K562 (cell line): ENCODE measurements around the gene FCRL6. TPM values are rescaled to one million over a fixed set of nuclear protein-coding genes. Genes with fewer than 3 reads are reported as not detected.

Experiments used
- ARID2 ChIP-seq: fragments of 450-650 bp; IDR thresholded peaks from 2 replicates; pipeline ENCODE4 v1.6.1; 2017; ENCODE audit warnings: antibody characterized with exemption, mild to moderate bottlenecking
- ATF7 ChIP-seq: fragments of 450-650 bp; IDR thresholded peaks from 2 replicates; pipeline ENCODE4 v1.7.1; 2014; ENCODE audit warnings: mild to moderate bottlenecking, moderate library complexity
- EP300 ChIP-seq: IDR thresholded peaks from 2 replicates; pipeline ENCODE4 v1.6.1; 2012; ENCODE audit warnings: low read length, improper control_type of control experiment
- MEF2A ChIP-seq: IDR thresholded peaks from 2 replicates; pipeline ENCODE4 v1.6.1; 2011; ENCODE audit warnings: low read depth, mild to moderate bottlenecking, low read length, moderate library complexity; ENCODE audit not compliant: control insufficient read depth
- PRPF4 ChIP-seq: fragments of 200-400 bp; formaldehyde crosslinking; IDR thresholded peaks from one replicate; pipeline ENCODE4 v1.6.1; 2017; ENCODE audit warnings: low read length, low read depth, mild to moderate bottlenecking; ENCODE audit not compliant: insufficient read depth, poor library complexity, severe bottlenecking
- RAD21 ChIP-seq, 2 experiments: fragments of 250-450 bp in 1 of 2; fragments of 450-650 bp in 1 of 2; sonication (Bioruptor Pico) in 1 of 2; formaldehyde crosslinking in 1 of 2; IDR thresholded peaks in 1 of 2; conservative IDR thresholded peaks in 1 of 2; 2 replicates each; pipeline versions ENCODE4 v1.4.0 to v1.8.0; 2020 to 2022; ENCODE audit warnings: mild to moderate bottlenecking in 2 of 2, moderate library complexity in 1 of 2
- RAD51 ChIP-seq: fragments of 450-650 bp; IDR thresholded peaks from 2 replicates; pipeline ENCODE4 v1.7.1; 2016; ENCODE audit warnings: low read depth, mild to moderate bottlenecking, borderline replicate concordance
- SMARCA5 ChIP-seq: fragments of 450-650 bp; IDR thresholded peaks from 2 replicates; pipeline ENCODE4 v1.6.1; 2016
- SP1 ChIP-seq: sonication (generic); formaldehyde crosslinking; IDR thresholded peaks from 2 replicates; pipeline ENCODE4 v1.8.1; 2022; ENCODE audit warnings: mild to moderate bottlenecking, missing genetic modification reagents
- TEAD1 ChIP-seq, 2 experiments: fragments of 450-650 bp in 1 of 2; sonication (generic) in 1 of 2; formaldehyde crosslinking; IDR thresholded peaks; 2 replicates each; pipeline versions ENCODE4 v1.4.0 to v1.8.0; 2020 to 2022; ENCODE audit warnings: mild to moderate bottlenecking in 2 of 2, missing genetic modification reagents in 1 of 2
- TGIF2 ChIP-seq: sonication (generic); formaldehyde crosslinking; IDR thresholded peaks from 2 replicates; pipeline ENCODE4 v1.8.1; 2022; ENCODE audit warnings: mild to moderate bottlenecking, missing genetic modification reagents, moderate library complexity
- ZEB2 ChIP-seq: fragments of 450-650 bp; IDR thresholded peaks from 2 replicates; pipeline ENCODE4 v1.6.1; 2016
- ZNF124 ChIP-seq: sonication (generic); formaldehyde crosslinking; IDR thresholded peaks from 2 replicates; pipeline ENCODE4 v1.8.1; 2022; ENCODE audit warnings: missing genetic modification reagents
- ZNF24 ChIP-seq: fragments of 450-650 bp; IDR thresholded peaks from 2 replicates; pipeline ENCODE4 v1.6.1; 2016
- ZNF384 ChIP-seq: IDR thresholded peaks from 2 replicates; pipeline ENCODE4 v1.6.1; 2012; ENCODE audit warnings: low read depth, low read length, improper control_type of control experiment
- polyA plus RNA-seq, 8 experiments: library from polyadenylated mRNA; depleted of rRNA in 4 of 8; stranded (reverse) in 5 of 8; unstranded in 3 of 8; fragments of >200 nt; fragmentation: Nextera tagmentation in 2 of 8; fragmentation: Illumina TruSeq in 1 of 8; extraction: Ambion mirVana in 2 of 8; extraction: Trizol in 1 of 8; gene quantifications; 2 replicates each; pipeline versions ENCODE4 v1.2.1 to v1.2.3, GENCODE V29; 2011 to 2014; ENCODE audit warnings: inconsistent platforms in 1 of 8, missing spikeins in 1 of 8
- total RNA-seq, 7 experiments: library from RNA; depleted of rRNA in 6 of 7; stranded (reverse); fragments of >200 nt in 6 of 7; fragmentation: Illumina TruSeq in 2 of 7; extraction: Trizol in 2 of 7; gene quantifications; 2 replicates each; pipeline versions ENCODE4 v1.2.1 to v1.2.3, GENCODE V29; 2011 to 2021; ENCODE audit warnings: low replicate concordance in 1 of 7
- TF ChIP-seq, protein P1 (sequence below): fragments of 250-450 bp; sonication (Bioruptor Pico); IDR thresholded peaks from 2 replicates; pipeline ENCODE4 v1.9.0; 2021; ENCODE audit warnings: mild to moderate bottlenecking, inconsistent platforms
- TF ChIP-seq, protein P2 (sequence below): fragments of 450-650 bp; formaldehyde crosslinking; IDR thresholded peaks from 2 replicates; pipeline ENCODE4 v1.4.0; 2020; ENCODE audit warnings: mild to moderate bottlenecking, mixed read lengths
- TF ChIP-seq, protein P3 (sequence below): fragments of 200-400 bp; formaldehyde crosslinking; IDR thresholded peaks from 2 replicates; pipeline ENCODE4 v1.6.1; 2017; ENCODE audit warnings: mild to moderate bottlenecking, low read depth, low read length, moderate library complexity
- TF ChIP-seq, protein P4 (sequence below): fragments of 250-450 bp; sonication (Bioruptor Pico); IDR thresholded peaks from 2 replicates; pipeline ENCODE4 v1.4.0; 2020; ENCODE audit warnings: mild to moderate bottlenecking, moderate library complexity, borderline replicate concordance
- TF ChIP-seq, protein P5 (sequence below): fragments of 450-650 bp; conservative IDR thresholded peaks from 2 replicates; pipeline ENCODE4 v1.6.1; 2016; ENCODE audit warnings: missing genetic modification characterization, low read depth, mild to moderate bottlenecking, control low read depth, missing compliant biosample characterization

Gene FCRL6
- total and polyA plus RNA-seq, 9 of the 15 experiments (the other 6 are each of a cell fraction or from before 2014, with no cell fraction given): not detected

DNA sequence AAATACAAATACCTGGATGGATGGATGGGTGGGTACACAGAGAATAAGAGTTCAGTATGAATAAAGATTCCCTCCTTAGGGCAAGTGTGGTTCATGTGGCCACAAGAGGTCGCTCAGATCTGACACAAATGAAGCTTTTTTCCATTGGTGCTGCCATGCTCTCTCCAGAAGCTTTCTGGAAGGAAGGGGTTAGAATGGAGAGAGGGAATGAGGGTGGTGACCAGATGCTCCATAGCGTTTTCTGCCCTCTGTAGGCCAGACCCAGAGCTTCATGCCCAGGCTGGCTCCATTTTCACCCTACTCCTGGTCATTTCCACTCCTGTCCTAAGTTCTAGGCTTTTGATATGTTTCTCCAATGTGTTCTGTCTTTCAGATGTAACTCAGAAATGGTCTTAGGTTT is 3.3 kb upstream of the FCRL6 start (continued):
- TF ChIP-seq, protein P1, sequence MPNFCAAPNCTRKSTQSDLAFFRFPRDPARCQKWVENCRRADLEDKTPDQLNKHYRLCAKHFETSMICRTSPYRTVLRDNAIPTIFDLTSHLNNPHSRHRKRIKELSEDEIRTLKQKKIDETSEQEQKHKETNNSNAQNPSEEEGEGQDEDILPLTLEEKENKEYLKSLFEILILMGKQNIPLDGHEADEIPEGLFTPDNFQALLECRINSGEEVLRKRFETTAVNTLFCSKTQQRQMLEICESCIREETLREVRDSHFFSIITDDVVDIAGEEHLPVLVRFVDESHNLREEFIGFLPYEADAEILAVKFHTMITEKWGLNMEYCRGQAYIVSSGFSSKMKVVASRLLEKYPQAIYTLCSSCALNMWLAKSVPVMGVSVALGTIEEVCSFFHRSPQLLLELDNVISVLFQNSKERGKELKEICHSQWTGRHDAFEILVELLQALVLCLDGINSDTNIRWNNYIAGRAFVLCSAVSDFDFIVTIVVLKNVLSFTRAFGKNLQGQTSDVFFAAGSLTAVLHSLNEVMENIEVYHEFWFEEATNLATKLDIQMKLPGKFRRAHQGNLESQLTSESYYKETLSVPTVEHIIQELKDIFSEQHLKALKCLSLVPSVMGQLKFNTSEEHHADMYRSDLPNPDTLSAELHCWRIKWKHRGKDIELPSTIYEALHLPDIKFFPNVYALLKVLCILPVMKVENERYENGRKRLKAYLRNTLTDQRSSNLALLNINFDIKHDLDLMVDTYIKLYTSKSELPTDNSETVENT: no peak
- no peak for TF ChIP-seq ZNF124 (CRISPR knock-in tag)
- no peak for TF ChIP-seq ZNF384
- TF ChIP-seq TEAD1 (CRISPR knock-in tag; IDR thresholded peaks at IDR 0.05): no peak
- no peak for TF ChIP-seq TGIF2 (CRISPR knock-in tag)
- no peak for TF ChIP-seq ZNF24
- no peak for TF ChIP-seq ATF7
- no peak for TF ChIP-seq SP1
- TF ChIP-seq ZEB2: no peak
- TF ChIP-seq ARID2: no peak
- no peak for TF ChIP-seq SMARCA5
- TF ChIP-seq, protein P2, sequence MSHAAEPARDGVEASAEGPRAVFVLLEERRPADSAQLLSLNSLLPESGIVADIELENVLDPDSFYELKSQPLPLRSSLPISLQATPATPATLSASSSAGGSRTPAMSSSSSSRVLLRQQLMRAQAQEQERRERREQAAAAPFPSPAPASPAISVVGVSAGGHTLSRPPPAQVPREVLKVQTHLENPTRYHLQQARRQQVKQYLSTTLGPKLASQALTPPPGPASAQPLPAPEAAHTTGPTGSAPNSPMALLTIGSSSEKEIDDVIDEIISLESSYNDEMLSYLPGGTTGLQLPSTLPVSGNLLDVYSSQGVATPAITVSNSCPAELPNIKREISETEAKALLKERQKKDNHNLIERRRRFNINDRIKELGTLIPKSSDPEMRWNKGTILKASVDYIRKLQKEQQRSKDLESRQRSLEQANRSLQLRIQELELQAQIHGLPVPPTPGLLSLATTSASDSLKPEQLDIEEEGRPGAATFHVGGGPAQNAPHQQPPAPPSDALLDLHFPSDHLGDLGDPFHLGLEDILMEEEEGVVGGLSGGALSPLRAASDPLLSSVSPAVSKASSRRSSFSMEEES (CRISPR knock-in tag): no peak
- TF ChIP-seq, protein P3, sequence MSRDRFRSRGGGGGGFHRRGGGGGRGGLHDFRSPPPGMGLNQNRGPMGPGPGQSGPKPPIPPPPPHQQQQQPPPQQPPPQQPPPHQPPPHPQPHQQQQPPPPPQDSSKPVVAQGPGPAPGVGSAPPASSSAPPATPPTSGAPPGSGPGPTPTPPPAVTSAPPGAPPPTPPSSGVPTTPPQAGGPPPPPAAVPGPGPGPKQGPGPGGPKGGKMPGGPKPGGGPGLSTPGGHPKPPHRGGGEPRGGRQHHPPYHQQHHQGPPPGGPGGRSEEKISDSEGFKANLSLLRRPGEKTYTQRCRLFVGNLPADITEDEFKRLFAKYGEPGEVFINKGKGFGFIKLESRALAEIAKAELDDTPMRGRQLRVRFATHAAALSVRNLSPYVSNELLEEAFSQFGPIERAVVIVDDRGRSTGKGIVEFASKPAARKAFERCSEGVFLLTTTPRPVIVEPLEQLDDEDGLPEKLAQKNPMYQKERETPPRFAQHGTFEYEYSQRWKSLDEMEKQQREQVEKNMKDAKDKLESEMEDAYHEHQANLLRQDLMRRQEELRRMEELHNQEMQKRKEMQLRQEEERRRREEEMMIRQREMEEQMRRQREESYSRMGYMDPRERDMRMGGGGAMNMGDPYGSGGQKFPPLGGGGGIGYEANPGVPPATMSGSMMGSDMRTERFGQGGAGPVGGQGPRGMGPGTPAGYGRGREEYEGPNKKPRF: no peak
- no peak for TF ChIP-seq EP300
- TF ChIP-seq RAD21 (CRISPR knock-in tag; conservative IDR thresholded peaks at IDR 0.05 in 1 of 2, IDR thresholded peaks at IDR 0.05 in 1 of 2): peak; percentile 75 to 89
- TF ChIP-seq MEF2A: no peak
- TF ChIP-seq, protein P4, sequence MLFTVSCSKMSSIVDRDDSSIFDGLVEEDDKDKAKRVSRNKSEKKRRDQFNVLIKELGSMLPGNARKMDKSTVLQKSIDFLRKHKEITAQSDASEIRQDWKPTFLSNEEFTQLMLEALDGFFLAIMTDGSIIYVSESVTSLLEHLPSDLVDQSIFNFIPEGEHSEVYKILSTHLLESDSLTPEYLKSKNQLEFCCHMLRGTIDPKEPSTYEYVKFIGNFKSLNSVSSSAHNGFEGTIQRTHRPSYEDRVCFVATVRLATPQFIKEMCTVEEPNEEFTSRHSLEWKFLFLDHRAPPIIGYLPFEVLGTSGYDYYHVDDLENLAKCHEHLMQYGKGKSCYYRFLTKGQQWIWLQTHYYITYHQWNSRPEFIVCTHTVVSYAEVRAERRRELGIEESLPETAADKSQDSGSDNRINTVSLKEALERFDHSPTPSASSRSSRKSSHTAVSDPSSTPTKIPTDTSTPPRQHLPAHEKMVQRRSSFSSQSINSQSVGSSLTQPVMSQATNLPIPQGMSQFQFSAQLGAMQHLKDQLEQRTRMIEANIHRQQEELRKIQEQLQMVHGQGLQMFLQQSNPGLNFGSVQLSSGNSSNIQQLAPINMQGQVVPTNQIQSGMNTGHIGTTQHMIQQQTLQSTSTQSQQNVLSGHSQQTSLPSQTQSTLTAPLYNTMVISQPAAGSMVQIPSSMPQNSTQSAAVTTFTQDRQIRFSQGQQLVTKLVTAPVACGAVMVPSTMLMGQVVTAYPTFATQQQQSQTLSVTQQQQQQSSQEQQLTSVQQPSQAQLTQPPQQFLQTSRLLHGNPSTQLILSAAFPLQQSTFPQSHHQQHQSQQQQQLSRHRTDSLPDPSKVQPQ: no peak
- TF ChIP-seq, protein P5, sequence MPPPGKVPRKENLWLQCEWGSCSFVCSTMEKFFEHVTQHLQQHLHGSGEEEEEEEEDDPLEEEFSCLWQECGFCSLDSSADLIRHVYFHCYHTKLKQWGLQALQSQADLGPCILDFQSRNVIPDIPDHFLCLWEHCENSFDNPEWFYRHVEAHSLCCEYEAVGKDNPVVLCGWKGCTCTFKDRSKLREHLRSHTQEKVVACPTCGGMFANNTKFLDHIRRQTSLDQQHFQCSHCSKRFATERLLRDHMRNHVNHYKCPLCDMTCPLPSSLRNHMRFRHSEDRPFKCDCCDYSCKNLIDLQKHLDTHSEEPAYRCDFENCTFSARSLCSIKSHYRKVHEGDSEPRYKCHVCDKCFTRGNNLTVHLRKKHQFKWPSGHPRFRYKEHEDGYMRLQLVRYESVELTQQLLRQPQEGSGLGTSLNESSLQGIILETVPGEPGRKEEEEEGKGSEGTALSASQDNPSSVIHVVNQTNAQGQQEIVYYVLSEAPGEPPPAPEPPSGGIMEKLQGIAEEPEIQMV: no peak
- TF ChIP-seq RAD51: no peak
- no peak for TF ChIP-seq PRPF4
